ENCODE measurements around the gene WDR81.
"Not testable (repeated sequence)": the region's sequence is repeated elsewhere in the genome, so short reads cannot be mapped to it uniquely, and the experiment has no call there.

WDR81 gene

GRCh38 chr17:1736348-1737281 lies 12.1 kb downstream of the WDR81 start:
- no peaks in the 10 kb centered on the region for H3K36me3 ChIP-seq (ENCODE audit: insufficient read depth)
- H2AFZ ChIP-seq (ENCODE audit: low read depth), result no peak overlapping the region
- H3K27ac ChIP-seq, result peak overlapping the region; percentile 67
- H3K9ac ChIP-seq, result peak overlapping the region; percentile 44; the same call in 1 of the 2 replicates
- no peaks in the 10 kb centered on the region for H4K20me1 ChIP-seq (ENCODE audit: insufficient read depth)
- H3K4me1 ChIP-seq (ENCODE audit: low read depth, poor library complexity, severe bottlenecking), result peaks cover 21% of the 10 kb centered on the region
- peak overlapping the region; percentile 57 for H3K4me2 ChIP-seq
- TF ChIP-seq CTCF (conservative IDR thresholded peaks at IDR 0.05; ENCODE audit: low read depth, low read length), result no peak
- H3K27me3 ChIP-seq (ENCODE audit: insufficient read depth, low read depth), result no peaks in the 10 kb centered on the region
- no peaks in the 10 kb centered on the region for H3K79me2 ChIP-seq (ENCODE audit: insufficient read depth, low read depth)
- no peak overlapping the region for H3K4me3 ChIP-seq (IDR thresholded peaks at IDR 0.05; ENCODE audit: insufficient read depth, low read depth, low read length)

- Histone ChIP-seq H2AFZ (ENCODE audit: low read depth) (no peak overlapping the region), H4K20me1 (ENCODE audit: insufficient read depth) (no peaks in the 10 kb centered on the region), H3K4me2 (0 out of 2 replicates have a peak overlapping the region, but pooled peaks have one; percentile 57)
Measured at GRCh38 chr17:1737531-1738291, 13.2 kb downstream of the WDR81 start.

GRCh38 chr17:1741899-1742298 lies 17.4 kb downstream of the WDR81 start:
- H3K27me3 ChIP-seq (ENCODE audit: insufficient read depth, low read depth); H3K79me2 ChIP-seq (ENCODE audit: insufficient read depth, low read depth); H3K27ac ChIP-seq; H2AFZ ChIP-seq (ENCODE audit: low read depth); H3K9ac ChIP-seq; H3K4me1 ChIP-seq (ENCODE audit: low read depth, poor library complexity, severe bottlenecking); H3K4me2 ChIP-seq; H4K20me1 ChIP-seq (ENCODE audit: insufficient read depth); H3K36me3 ChIP-seq (ENCODE audit: insufficient read depth); H3K4me3 ChIP-seq (IDR thresholded peaks at IDR 0.05; ENCODE audit: insufficient read depth, low read depth, low read length): not testable (repeated sequence)

More at GRCh38 chr17:1737531-1738291, 13.2 kb downstream of the WDR81 start:
- H3K4me3 ChIP-seq (IDR thresholded peaks at IDR 0.05; ENCODE audit: insufficient read depth, low read depth, low read length), result no peak overlapping the region
- no peaks in the 10 kb centered on the region for H3K36me3 ChIP-seq (ENCODE audit: insufficient read depth)
- H3K27ac ChIP-seq, result no peak overlapping the region
- no peaks in the 10 kb centered on the region for H3K79me2 ChIP-seq (ENCODE audit: insufficient read depth, low read depth)
- no peak for TF ChIP-seq CTCF (conservative IDR thresholded peaks at IDR 0.05; ENCODE audit: low read depth, low read length)
- H3K9ac ChIP-seq, result no peak overlapping the region
- no peaks in the 10 kb centered on the region for H3K27me3 ChIP-seq (ENCODE audit: insufficient read depth, low read depth)
- H3K4me1 ChIP-seq (ENCODE audit: low read depth, poor library complexity, severe bottlenecking), result peaks cover 21% of the 10 kb centered on the region

GRCh38 chr17:1742371-1743087 lies 18.0 kb downstream of the WDR81 start, which contains the start of gene SERPINF2:
TSS of gene SERPINF2 (plus strand) at chr17:1742871. CDS start at chr17:1744996, 2,125 bp downstream.
- H2AFZ ChIP-seq (ENCODE audit: low read depth), result no peak within 1 kb of the TSS
- H3K36me3 ChIP-seq (ENCODE audit: insufficient read depth), result no peaks in the 10 kb centered on the region
- no peak within 1 kb of the TSS for H3K4me3 ChIP-seq (IDR thresholded peaks at IDR 0.05; ENCODE audit: insufficient read depth, low read depth, low read length)
- no peaks in the 10 kb centered on the region for H3K79me2 ChIP-seq (ENCODE audit: insufficient read depth, low read depth)
- peaks cover 1% of the 10 kb centered on the region for H3K4me1 ChIP-seq (ENCODE audit: low read depth, poor library complexity, severe bottlenecking)
- no peak within 1 kb of the TSS for H3K27ac ChIP-seq
- H4K20me1 ChIP-seq (ENCODE audit: insufficient read depth), result no peaks in the 10 kb centered on the region
- H3K9ac ChIP-seq, result no peak within 1 kb of the TSS
- no peaks in the 10 kb centered on the region for H3K27me3 ChIP-seq (ENCODE audit: insufficient read depth, low read depth)
- H3K4me2 ChIP-seq, result no peak within 1 kb of the TSS
- TF ChIP-seq CTCF (conservative IDR thresholded peaks at IDR 0.05; ENCODE audit: low read depth, low read length), result no peak
